ENCODE data around the gene CTAGE1. TPM values are rescaled to one million over a fixed set of nuclear protein-coding genes. Genes with fewer than 3 reads are reported as not detected.

The CTAGE1 gene
- total RNA-seq, 1 donor from 2014 or later = not detected

GRCh38 chr18:22409445-22409844, 8.3 kb downstream of the CTAGE1 start:
- no peak overlapping the region for H3K4me2 ChIP-seq
- no peak overlapping the region for H2AFZ ChIP-seq (replicated peaks)
- Mint-ChIP-seq H3K4me1 (no peaks in the 10 kb centered on the region), H3K27me3 (ENCODE audit: insufficient read depth, low read depth) (no peaks in the 10 kb centered on the region), H3K36me3 (no peaks in the 10 kb centered on the region), H3K9me3 (peaks cover 2% of the 10 kb centered on the region), H3K4me3 (no peak overlapping the region), H3K27ac (no peak overlapping the region)
- H3K36me3 ChIP-seq = no peaks in the 10 kb centered on the region
- no peak for DNase-seq (ENCODE audit: low spot score)
- H3K79me2 ChIP-seq (ENCODE audit: low read depth) = no peaks in the 10 kb centered on the region
- no peaks in the 10 kb centered on the region for H3K27me3 ChIP-seq
- H3K9me3 ChIP-seq (ENCODE audit: low read depth) = no peaks in the 10 kb centered on the region
- H3F3A ChIP-seq (ENCODE audit: low read depth) = no peaks in the 10 kb centered on the region
- TF ChIP-seq EZH2 (IDR thresholded peaks at IDR 0.05) = no peak
- no peak for TF ChIP-seq EZH2phosphoT487 (IDR thresholded peaks at IDR 0.05)
- TF ChIP-seq CTCF (IDR thresholded peaks at IDR 0.05) = no peak
- H4K20me1 ChIP-seq (ENCODE audit: low read depth) = no peaks in the 10 kb centered on the region
- no peak overlapping the region for H3K4me3 ChIP-seq
- no peaks in the 10 kb centered on the region for H3K4me1 ChIP-seq
- H3K9ac ChIP-seq = no peak overlapping the region
- H3K27ac ChIP-seq = no peak overlapping the region

- no peak overlapping the region for H3K27ac ChIP-seq
- no peaks in the 10 kb centered on the region for H3F3A ChIP-seq (ENCODE audit: low read depth)
- Mint-ChIP-seq H3K27ac (no peak overlapping the region), H3K4me1 (no peaks in the 10 kb centered on the region), H3K4me3 (no peak overlapping the region), H3K27me3 (ENCODE audit: insufficient read depth, low read depth) (no peaks in the 10 kb centered on the region), H3K36me3 (no peaks in the 10 kb centered on the region), H3K9me3 (peaks cover 2% of the 10 kb centered on the region)
- no peaks in the 10 kb centered on the region for H3K27me3 ChIP-seq
- H3K4me2 ChIP-seq = no peak overlapping the region
- no peak overlapping the region for H3K4me3 ChIP-seq
- no peak overlapping the region for H3K9ac ChIP-seq
- no peaks in the 10 kb centered on the region for H4K20me1 ChIP-seq (ENCODE audit: low read depth)
- H3K79me2 ChIP-seq (ENCODE audit: low read depth) = no peaks in the 10 kb centered on the region
- TF ChIP-seq CTCF (IDR thresholded peaks at IDR 0.05) = peak; percentile 20
- TF ChIP-seq EZH2phosphoT487 (IDR thresholded peaks at IDR 0.05) = no peak
- TF ChIP-seq EZH2 (IDR thresholded peaks at IDR 0.05) = no peak
- no peak overlapping the region for H2AFZ ChIP-seq (replicated peaks)
- no peak for DNase-seq (ENCODE audit: low spot score)
- H3K36me3 ChIP-seq = no peaks in the 10 kb centered on the region
- no peaks in the 10 kb centered on the region for H3K9me3 ChIP-seq (ENCODE audit: low read depth)
- no peaks in the 10 kb centered on the region for H3K4me1 ChIP-seq
These were observed 9.7 kb downstream of the CTAGE1 start for GRCh38 chr18:22408059-22408458.

- Histone ChIP-seq H3K4me1 (no peaks in the 10 kb centered on the region), H3K9me3 (ENCODE audit: low read depth) (no peaks in the 10 kb centered on the region), H3K9ac (no peak overlapping the region), H3K27me3 (no peaks in the 10 kb centered on the region), H3K36me3 (no peaks in the 10 kb centered on the region), H3K4me2 (no peak overlapping the region), H3K4me3 (no peak overlapping the region), H3K79me2 (ENCODE audit: low read depth) (no peaks in the 10 kb centered on the region), H3F3A (ENCODE audit: low read depth) (no peaks in the 10 kb centered on the region), H3K27ac (no peak overlapping the region), H4K20me1 (ENCODE audit: low read depth) (no peaks in the 10 kb centered on the region), H2AFZ (replicated peaks) (no peak overlapping the region)
- no peaks in the 10 kb centered on the region for H3K27me3 Mint-ChIP-seq (ENCODE audit: insufficient read depth, low read depth)
- TF ChIP-seq EZH2phosphoT487 (IDR thresholded peaks at IDR 0.05) (no peak), CTCF (IDR thresholded peaks at IDR 0.05) (no peak), EZH2 (IDR thresholded peaks at IDR 0.05) (no peak)
- peaks cover 2% of the 10 kb centered on the region for H3K9me3 Mint-ChIP-seq
- H3K27ac Mint-ChIP-seq = no peak overlapping the region
- no peaks in the 10 kb centered on the region for H3K36me3 Mint-ChIP-seq
- H3K4me3 Mint-ChIP-seq = no peak overlapping the region
- H3K4me1 Mint-ChIP-seq = no peaks in the 10 kb centered on the region
- DNase-seq (ENCODE audit: low spot score) = no peak
These were observed 12.6 kb downstream of the CTAGE1 start for GRCh38 chr18:22405142-22405541.
